GM19372 (cell line): ENCODE data around the gene FAM20C.

Experiments used
- ATAC-seq: cut with Tn5 transposase; IDR thresholded peaks from one replicate; pipeline ENCODE4 v1.9.1; 2021; ENCODE audit warnings: mild to moderate bottlenecking, low read depth, moderate library complexity; ENCODE audit not compliant: unreplicated experiment

Gene FAM20C

GRCh38 chr7:158771-159170 is 33.6 kb upstream of the FAM20C start:
- ATAC-seq: no peak

- no peak for ATAC-seq
These were observed 32.8 kb upstream of the FAM20C start for GRCh38 chr7:159370-160270.

GRCh38 chr7:160958-161725 is 31.2 kb upstream of the FAM20C start:
- ATAC-seq: no peak

- no peak for ATAC-seq
These were observed 29.6 kb upstream of the FAM20C start for GRCh38 chr7:162632-163297.

- ATAC-seq: no peak
These were observed 29.1 kb upstream of the FAM20C start for GRCh38 chr7:163298-163695.

GRCh38 chr7:163971-164881 is 28.1 kb upstream of the FAM20C start:
- ATAC-seq: no peak

GRCh38 chr7:164882-165660 is 27.3 kb upstream of the FAM20C start:
- no peak for ATAC-seq

GRCh38 chr7:165661-166337 is 26.6 kb upstream of the FAM20C start:
- no peak for ATAC-seq

- no peak for ATAC-seq
These were observed 25.9 kb upstream of the FAM20C start for GRCh38 chr7:166338-167060.

- no peak for ATAC-seq
These were observed 25.1 kb upstream of the FAM20C start for GRCh38 chr7:167090-167855.

GRCh38 chr7:167976-168791 is 24.2 kb upstream of the FAM20C start:
- ATAC-seq: no peak

- ATAC-seq: no peak
These were observed 22.8 kb upstream of the FAM20C start for GRCh38 chr7:169276-170172.

GRCh38 chr7:170551-171363 is 21.6 kb upstream of the FAM20C start:
- no peak for ATAC-seq

- no peak for ATAC-seq
These were observed 20.9 kb upstream of the FAM20C start for GRCh38 chr7:171364-171904.
